Fibroblast of skin of back (primary cell): Measurements from ENCODE around the gene TNFRSF4.
"Not testable (repeated sequence)": the region's sequence is repeated elsewhere in the genome, so short reads cannot be mapped to it uniquely, and the experiment has no call there.

ENCODE experiments used
- DNase-seq: peaks from one replicate; pipeline ENCODE4 v3.0.0-alpha.2; 2013

The TNFRSF4 gene

DNA sequence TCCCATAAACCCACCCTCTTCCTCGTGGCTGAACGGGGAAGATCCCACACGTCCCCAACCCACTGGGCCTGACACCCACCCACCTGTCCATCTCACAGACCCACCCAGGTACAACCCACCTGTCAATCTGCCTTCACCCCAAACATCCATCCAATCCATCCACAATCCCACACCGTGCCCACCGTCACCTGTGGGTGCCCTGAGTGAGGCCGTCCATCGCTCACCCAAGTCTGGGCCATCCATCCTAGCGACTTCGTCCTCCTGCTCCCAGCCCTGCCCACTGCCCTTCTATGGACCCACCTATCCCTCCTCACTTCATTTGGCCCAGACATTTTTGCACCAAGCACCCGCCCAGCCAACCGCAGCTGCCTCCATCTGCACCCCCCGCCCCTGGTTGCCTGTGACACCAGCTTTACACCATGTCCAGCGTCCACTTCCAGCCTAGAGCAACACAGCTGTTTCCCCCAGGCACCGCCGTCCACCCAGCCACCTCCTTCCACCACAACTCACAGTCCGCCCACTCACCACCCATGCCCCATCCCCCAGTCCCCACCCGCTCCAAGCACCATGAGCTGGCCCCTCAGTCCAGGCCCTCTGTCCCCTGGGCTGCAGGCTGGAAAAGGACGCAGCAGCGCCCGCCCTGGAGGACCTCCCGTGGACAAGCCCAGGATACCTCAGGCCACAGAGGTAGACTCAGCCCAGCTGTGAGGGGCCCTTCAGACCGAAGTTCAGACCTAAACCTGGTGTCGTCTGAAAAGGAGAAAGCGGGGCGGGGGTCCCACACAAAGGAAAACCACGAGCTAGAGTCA lies 32.6 kb downstream of the TNFRSF4 start:
- DNase-seq, result no peak

DNA sequence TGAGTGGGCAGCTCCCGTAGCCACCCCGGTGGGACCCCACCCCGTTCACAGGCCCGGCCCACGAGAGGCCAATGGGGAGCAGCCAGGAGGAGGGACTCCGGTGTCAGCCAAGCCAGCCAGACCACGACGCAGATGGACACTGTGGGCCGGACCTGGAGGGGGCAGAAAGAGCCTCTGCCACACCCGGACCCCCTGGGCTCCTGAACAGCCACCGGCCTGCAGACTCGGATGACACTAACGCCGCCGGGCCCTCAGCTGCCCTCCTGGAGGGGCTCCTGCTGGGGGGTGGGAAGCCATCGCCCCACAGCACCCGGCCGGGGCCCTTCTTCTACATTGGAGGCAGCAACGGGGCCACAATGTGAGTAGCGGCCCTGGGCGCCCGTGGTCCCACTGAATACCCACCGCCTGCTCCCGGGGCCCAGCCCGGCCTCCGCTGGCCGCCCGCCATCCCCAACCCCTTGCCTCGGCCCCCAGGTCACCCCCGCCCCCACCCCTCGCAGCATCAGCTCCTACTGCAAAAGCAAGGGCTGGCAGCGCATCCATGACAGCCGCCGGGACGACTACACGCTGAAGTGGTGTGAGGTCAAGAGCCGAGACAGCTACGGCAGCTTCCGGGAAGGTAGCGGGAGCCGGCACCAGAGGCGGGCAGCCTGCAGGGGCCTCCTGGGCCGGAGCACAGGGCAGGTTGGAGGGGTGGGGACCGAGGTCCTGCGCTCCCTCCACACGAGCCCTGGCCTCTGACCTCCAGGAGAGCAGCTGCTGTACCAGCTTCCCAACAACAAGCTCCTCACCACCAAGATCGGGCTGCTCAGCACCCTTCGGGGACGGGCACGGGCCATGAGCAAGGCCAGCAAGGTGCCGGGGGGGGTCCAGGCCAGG lies 33.7 kb downstream of the TNFRSF4 start:
- DNase-seq, result no peak

DNA sequence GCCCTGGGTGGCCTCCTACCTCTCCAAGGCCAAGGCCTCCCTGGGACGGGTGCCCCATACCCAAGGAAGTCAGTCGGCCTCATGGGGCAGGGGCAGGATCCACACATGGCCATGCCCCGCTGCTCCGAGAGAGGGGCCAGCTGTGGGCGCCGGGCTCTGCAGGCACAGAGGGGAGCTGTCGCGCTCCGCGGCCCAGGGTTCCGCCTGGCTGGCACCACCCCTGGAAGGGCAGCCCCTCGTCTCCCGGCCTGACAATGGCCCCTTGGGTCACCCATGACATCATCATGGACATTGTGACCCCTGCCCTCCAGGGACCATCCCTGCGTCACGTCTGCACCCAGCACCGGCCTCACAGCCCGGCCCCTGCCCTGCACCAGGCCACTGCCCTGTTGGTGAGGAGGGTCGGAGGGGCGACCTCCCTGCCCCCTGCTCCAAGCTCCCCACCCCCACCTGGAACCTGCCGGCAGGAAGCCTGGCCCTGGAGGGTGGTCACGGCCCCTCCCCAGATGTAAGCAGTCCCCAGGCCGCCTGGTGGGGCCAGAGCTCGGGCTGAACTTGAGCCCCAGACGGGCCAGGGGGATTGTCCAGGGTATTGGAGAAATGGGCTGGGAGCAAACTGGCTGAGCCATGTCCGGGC lies 34.5 kb downstream of the TNFRSF4 start:
- no peak for DNase-seq

DNA sequence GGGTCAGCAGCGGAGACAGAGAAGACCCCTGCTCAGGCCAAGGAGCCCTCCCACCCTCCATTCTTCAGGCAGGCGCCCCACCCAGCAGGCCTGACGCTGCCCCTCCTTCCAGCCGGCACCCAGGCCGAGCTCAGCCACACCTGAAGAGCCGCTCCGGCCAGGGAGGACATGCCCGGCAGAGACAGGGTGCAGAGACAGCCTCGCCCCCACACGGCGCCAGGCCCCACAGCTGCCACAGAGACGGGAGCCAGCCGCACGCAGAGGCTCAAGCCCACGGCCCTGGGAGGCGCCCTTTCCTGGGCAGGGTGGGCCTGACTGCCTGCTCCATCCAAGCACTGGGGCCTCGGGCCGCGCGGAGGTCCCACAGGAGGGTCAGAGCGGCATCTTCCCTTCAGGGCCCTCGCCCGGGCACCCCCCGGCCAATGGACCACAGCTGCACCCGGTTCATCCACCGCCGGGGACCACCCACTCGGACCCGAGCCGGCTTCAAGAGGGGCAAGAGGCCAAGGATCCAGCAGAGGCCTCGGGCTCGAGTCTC lies 35.1 kb downstream of the TNFRSF4 start:
- no peak for DNase-seq

DNA sequence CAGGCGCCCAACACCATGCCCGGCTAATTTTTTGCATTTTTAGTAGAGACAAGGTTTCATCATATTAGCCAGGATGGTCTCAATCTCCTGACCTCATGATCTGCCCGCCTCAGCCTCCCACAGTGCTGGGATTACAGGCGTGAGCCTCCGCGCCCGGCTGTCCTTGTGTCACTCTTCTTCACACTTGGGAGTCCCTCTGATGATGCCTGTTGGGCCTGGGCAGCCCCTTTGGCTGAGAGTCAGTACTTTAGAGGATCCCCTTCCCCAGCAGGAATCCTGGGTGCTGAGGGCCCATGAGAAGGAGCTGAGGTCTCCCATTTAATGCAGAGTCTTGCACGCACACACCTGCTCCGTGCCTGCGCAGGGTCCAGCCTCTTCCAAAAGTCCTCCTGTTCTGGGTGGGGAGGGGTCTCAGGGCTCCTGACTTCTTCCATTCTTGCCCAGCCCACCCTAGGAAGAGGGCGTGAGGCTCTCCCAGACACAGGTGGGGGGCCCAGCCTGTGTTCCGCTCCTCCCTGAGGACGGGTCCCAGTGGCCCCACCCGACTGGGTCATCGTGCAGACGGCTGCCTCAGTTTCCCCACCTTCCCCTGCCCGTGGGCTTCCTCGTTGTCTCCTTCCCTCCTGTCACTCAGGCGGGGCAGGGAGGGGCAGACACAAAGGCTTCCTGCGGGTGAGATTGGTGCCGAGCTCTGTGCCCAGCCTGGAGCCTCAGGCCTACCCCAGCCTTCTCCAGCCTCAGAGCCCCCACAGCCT lies 36.3 kb downstream of the TNFRSF4 start:
- DNase-seq, result no peak

DNA sequence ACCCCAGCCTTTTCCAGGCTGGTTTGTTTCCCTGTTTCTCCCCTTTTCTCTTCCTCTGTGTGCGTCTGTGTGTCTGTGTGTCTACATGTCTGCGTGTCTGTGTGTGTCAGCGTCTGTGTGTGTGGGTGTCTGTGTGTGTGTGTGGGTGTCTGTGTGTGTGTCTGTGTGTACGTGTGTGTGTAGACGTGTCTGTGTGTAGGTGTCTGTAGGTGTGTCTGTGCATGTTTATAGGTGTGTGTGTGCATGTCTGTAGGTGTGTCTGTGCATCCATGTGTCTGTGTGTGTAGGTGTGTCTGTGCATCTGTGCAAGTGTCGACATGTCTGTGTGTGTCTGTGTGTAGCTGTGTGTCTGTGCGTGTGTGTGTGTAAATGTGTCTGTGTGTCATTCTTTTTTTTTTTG lies 37.0 kb downstream of the TNFRSF4 start:
- DNase-seq, result no peak

DNA sequence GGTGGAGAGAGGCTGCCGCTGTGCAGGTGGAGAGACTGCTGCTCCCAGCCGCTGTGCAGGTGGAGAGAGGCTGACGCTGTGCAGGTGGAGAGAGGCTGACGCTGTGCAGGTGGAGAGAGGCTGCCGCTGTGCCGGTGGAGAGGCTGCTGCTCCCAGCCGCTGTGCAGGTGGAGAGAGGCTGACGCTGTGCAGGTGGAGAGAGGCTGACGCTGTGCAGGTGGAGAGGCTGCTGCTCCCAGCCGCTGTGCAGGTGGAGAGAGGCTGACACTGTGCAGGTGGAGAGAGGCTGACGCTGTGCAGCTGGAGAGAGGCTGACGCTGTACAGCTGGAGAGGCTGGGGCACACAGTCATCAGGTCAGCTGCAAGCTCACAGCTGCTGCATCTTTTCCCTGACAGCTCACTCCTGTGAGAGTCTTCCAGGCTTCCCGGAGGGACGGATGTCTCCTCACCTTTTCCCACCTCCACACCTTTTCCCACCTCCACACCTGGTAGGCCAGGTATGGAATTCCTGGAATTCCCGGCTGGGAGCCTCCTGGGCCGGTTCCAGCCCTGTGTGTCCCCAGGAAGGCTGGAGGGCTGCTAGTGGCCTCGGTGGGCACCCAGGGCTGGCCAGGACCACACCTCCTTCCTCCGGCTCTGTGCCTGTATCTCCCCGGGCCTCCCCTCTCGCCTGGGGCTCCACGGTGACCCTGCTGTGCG lies 37.7 kb downstream of the TNFRSF4 start:
- not testable (repeated sequence) for DNase-seq

DNA sequence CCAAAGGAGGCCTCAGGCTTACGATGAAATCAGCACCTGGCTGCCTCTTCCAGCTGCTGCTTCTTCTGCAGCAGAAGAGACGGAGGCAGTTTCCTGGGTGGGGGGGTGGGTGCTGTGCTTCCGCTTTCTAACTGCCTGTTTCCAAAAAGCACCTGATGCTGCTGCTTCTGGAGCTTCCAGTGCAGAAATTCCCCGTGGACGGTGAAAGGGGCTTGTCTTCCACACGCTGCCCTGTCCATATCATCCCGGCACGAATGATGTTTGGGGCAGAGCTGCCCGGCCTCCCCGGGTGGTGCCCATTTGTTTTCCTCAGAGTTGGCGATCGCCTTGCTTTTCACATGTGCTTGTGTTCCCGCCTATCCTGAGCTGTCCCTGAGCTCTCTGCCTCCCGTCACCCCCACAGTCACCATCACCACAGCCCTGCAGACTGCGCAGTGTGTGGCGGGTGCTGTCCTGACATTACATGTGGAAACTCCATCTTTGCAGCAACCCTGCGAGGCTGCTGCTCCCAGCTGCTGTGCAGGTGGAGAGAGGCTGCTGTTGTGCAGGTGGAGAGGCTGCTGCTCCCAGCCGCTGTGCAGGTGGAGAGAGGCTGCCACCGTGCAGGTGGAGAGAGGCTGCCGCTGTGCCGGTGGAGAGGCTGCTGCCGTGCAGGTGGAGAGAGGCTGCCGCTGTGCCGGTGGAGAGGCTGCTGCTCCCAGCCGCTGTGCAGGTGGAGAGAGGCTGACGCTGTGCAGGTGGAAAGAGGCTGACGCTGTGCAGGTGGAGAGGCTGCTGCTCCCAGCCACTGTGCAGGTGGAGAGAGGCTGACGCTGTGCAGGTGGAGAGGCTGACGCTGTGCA lies 38.5 kb downstream of the TNFRSF4 start:
- no peak for DNase-seq

DNA sequence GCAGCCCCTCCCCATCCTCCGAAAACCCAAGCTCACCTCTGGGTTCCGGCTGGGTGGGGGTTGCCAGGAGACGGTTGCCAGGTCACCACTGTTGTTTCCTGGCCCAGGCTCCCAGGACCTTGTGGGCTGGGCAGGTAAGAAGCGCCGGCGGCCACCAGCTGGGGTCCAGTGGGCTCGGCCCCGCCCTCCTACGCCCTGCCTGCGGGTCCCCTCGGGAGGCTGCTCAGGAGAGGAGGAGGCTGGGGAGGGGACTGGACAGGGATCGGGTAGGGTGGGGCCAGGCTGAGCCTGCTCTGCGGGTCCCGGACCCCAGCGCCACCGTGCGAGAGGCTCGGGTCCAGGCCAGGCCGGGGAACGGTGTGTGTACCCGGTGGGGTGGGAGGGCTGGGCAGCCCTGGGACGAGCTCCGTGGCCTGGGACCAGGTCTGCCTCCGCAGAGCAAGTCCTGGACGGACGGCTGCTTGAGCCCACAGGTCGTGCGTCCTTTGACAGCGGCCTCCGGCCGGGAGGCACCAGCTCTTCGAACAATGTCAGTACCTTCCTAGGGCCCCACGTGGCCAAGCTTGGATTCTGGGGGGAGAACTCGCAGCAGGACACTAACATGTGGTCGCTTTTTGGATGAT lies 40.0 kb downstream of the TNFRSF4 start, which contains the start of gene TTLL10:
TTLL10 (plus strand) TSS at position 88 of the 623 bp plus-strand sequence. CDS start 5,336 bp downstream, outside the sequence.
- DNase-seq, result no peak

DNA sequence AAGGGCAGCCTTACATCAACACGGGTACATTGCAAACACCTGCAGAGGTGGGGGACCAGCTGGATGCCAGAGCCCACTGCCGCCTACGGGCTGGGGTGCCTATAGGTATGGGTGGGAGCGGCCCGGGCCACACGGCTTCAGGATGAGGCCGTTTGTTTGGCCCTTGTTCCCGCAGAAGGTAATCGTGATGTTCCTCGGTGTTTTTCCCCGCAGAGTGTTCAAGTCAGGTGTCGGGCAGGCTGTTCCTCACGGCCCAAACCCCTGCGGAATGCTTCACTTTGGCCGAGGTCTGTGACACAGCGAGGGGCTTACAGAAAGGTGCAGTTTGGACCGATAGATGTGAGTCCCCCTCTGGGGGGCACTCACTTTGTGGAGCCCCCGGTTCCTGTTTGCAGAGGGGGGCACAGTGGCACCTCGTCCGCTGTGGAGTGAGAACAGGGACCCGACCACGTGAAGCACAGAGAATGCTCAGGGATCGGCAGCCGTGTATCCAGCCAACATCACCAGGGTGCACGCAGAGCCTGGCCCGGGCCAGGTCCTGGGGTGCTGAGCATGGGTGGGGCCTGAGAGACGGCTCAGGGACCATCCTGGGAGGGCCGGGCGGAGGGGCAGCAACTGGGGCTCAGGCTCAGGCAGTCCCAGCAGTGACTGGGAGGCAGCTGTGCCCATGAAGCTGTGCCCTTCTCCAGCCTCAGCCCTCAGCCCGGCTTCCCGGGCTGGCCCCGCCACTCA lies 40.7 kb downstream of the TNFRSF4 start:
- no peak for DNase-seq

DNA sequence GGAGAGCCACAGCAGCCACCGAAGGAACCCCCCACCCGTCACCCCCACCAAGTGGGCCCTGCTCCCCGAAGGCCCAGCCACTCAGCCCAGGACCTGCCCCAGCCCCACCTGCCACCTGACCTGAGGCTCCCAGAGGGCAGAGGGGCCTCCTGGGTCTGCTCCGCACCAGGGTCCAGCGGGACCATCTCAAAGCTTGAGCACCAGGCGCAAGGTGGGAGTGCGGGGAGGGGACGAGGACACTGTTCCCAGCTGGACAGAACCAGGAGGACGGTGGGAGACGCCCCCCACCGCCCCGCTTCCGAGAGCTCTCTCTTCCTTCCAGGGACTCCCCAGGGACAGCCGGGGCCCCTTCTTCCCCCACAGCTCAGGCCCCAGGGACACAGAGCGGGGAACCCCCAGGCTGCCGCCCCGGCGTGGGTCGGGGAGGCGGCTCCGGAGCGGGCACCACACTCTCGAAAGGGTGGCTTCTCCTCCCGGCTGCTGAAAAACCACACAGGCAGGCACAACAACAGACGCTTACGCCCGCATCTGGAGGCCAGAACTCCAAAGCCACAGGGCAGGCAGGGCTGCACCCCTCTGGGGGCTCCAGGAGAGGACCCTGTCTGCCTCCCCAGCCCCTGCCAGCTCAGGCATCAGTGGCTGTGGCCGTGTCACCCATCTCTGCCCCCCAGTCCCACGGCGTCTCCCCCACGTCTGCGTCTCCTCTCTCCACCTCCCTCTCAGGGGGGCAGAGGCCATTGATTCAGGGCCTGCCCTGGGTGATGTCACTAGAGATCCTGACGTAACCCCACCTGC lies 42.2 kb downstream of the TNFRSF4 start:
- no peak for DNase-seq

DNA sequence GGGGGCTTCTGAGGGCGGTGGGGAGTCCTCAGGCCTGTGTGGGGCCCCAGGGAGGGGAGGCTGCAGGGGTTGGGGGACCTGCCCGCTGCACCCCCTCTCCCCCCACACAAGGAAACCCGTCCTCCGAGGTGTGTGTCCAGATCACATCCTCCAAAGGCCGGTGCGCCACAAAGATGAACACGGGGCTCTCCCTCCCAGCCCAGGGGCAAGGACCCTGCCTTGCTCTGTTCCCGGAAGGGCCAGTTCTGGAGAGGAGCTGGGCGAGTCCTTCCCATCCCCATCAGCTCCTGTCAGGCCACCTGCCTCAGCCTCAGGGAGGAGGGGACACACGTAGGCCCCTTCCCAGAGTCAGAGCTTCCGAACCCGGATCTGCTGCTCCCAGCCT lies 42.8 kb downstream of the TNFRSF4 start:
- no peak for DNase-seq

DNA sequence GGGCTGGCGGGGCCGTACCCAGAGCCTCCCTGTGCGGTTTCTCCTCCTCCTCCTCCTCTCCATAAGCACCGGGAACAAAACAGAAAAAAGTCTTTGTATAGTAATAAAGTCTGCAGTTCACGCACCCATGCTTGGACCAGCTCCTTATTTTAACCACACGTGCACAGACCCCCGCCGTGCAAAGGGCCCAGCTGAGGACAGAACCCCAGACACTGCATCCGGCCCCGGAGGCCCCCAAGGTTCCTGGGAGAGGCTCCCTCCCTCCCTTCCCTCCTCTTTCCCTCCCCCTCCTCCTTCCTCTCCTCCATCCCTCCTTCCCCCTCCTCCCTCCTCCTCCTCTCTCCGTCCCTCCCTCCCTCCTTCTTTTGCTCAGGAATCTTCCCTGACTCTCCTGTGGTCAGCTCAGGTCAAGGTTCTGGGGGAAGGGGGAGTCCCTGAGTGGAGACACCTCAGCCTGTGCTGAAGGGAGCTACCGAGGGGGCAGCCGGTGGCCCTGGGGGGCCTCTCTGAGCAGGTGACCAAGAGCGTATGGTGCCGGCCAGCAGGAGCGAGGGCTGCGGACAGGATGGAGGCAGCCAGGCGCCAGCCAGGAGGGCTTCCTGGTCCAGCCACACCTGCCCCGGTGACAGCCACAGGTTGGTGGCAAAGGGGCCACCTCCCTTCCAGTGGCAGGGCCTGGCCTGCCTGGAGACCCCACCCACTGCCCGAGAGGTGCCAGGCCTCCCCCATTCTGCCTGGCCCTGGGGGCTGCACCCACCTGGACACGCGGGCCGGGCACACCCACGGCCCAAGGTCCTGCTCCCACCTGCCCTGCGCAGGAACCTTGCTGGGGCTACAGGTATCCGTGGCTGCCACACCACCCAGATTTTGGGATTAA lies 43.5 kb downstream of the TNFRSF4 start:
- DNase-seq, result no peak

DNA sequence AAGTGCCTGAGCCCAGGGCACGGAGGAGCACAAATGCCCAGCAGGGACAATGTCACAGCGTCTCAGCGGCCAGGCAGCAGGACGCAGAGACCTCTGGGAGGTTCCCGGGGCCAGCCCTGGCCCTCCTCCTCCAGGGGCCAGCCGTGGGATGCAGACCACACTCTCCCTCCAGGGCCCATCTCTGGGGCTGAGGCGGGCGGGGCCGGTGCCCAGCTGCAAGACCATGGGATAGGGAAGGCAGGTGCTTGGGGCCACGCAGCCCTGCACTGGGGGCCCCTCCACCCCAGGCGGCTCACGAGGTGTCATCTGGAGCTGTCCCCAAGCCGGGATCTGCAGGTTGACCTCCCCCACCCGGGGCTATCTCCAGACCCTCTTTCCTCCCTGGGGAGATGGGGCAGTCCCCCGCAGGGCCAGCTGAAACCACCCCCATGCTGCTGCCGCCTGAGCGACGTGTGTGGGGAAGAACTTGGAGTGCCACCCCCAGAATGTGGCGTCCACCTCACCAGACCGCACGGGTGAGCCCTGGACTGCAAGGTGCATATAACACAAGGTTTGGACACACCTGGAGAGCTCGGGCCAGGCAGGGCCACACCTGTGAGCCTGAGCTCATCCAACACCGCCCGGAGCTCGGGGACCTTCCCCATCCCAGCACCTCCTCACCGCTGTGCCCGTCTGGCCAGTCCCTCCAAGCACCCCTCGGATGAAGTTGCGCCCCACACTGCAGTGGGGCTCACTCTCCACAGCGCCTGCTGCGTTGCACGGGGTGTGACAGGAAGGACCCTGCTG lies 44.3 kb downstream of the TNFRSF4 start:
- DNase-seq, result no peak

DNA sequence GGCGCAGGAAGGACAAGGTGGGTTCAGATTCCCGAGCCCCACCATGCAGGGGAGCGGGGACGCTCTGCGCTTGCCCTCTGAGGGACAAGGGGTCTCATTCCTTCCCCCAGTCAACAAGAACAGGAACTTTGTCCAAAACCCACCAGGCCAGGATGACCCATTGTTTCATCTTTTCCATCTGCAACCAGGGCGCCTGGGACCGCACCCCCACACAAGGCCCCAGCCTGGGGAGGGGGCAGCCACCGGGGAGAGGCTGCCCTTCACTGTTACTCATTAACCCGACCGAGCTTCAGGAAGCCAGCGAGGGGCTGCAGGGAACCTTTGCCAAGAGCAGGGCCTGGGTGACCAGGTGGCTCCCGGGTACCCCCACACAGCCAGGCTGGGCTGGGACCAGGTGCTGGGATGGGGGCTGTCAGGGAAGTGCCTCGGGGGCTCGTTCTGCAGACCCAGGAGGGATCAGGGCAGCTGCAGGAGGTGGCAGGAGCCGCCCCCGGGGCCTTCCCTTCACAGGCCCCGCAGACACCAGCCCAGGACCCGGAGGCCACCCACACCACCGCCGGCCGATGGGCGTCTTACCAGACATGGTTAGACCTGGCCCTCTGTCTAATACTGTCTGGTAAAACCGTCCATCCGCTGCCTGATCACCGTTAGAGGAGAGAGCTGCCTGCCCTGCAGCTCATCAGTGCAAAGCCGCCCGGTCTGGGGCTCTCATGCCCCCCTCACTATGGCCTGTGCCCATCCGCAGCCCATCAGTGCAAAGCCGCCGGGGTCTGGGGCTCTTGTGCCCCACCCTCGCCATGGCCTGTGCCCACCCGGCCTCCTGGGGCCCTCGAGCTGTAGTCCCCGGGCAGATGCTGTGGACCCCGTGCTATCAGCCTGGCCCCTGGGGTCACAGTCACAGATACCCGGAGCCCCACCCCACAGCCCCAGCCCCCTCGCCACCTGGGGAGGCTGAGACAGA lies 45.2 kb downstream of the TNFRSF4 start:
- DNase-seq, result no peak
